CD4-positive, alpha-beta T cell treated with Interleukin-4 for 4 hours (primary cell): ENCODE results near the gene NECAP2.
"Not testable (repeated sequence)": the region's sequence is repeated elsewhere in the genome, so short reads cannot be mapped to it uniquely, and the experiment has no call there.

Source experiments
- DNase-seq: peaks from one replicate; pipeline ENCODE4 v3.0.0-alpha.2; 2020

NECAP2 gene

GRCh38 chr1:16500466-16500865, 59.9 kb downstream of the NECAP2 start:
- DNase-seq, result not testable (repeated sequence)

DNA sequence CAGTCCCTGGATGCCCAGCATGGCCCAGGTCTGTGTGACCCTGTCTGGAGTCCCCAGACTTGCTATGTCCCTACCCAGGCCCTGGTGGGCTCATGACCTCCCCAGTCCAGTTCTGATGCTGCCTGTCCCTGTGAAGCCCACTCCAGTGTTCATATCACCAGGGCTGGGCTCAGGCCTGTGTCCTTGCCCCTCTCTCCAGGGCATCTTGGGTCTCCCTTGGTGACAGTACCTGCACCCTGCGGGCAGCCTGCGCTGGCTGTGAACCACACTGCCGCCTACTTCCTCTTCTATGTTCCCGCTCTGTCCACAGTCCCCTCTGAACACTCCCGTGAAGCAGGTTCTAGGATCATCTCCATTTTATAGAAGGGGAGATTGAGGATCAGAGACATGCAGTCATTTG, 60.5 kb downstream of the NECAP2 start:
- DNase-seq, result not testable (repeated sequence)

DNA sequence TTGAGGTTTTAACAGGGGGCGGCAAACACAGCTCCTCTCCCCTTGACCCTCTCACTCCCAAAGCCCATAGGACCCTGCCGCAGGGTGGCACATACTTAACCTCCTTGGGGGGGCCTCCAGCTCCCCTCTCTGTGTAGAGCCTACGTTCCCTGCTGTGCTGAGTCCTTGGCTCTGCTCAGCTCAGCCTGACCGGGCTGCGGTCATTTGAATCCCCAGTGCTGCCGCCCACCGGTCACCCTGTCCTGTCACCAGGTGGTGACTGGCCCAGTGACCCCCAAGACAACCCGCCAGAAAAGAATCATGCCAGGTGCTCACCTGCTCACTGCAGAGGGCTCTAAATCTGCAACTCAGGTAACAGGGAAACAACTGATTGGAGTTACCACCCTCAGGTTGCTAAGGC, 60.9 kb downstream of the NECAP2 start:
- DNase-seq, result not testable (repeated sequence)

DNA sequence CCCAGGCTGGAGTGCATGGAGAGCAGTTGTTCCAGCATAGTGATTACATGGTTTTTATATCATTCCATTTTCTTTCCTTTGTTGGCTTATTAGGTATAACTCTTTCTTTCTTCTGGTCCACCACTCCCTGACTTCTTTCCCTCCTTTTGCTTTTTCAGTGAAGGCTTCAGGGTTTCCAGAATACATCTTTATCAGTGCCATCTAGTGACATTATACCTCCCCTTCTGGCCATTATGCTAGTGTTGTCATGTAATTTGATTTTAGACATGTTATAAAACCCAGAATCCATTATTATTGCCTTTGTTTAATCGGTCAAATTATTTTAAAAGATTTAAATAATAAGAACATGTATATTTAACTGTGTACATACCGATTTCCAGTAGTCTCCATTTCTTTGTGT, 63.0 kb downstream of the NECAP2 start:
- DNase-seq, result no peak

GRCh38 chr1:16505870-16506269, 65.3 kb downstream of the NECAP2 start:
- not testable (repeated sequence) for DNase-seq

DNA sequence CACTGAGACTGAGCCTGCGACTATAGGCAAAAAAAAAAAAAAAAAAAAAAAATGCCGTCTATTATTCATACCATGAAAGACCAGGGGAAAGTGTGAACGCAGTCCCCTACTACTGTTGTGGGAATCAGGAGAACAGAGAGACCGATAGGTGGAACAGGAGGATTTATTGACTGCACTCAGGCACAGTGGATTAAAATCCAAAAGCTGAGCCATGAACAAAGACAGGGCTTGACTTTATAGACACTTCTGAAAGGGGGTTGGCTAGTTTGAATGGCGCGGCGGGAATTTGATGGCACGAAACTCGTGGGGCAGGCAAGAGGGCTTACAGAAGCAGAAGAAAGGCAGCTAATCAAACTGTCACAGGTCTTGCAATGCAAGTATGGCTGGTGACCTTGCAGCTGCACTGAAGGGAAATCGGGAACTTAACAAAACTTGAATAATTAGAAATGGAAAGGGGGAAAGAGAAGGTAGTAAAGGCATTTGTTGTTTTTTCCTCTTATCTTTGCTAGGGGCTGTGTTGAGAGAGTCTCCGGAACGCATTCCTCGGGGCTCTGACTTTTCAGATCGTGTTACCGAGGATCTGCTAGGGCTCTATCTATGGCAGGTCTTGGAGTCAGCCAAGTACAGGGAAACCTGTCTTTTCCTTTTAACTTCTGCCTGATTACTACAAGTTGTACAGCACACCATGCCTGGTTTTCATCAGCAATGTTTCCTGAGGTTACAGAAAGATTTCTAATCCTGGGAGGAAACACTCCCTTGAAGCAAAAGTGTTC, 66.0 kb downstream of the NECAP2 start:
- not testable (repeated sequence) for DNase-seq

DNA sequence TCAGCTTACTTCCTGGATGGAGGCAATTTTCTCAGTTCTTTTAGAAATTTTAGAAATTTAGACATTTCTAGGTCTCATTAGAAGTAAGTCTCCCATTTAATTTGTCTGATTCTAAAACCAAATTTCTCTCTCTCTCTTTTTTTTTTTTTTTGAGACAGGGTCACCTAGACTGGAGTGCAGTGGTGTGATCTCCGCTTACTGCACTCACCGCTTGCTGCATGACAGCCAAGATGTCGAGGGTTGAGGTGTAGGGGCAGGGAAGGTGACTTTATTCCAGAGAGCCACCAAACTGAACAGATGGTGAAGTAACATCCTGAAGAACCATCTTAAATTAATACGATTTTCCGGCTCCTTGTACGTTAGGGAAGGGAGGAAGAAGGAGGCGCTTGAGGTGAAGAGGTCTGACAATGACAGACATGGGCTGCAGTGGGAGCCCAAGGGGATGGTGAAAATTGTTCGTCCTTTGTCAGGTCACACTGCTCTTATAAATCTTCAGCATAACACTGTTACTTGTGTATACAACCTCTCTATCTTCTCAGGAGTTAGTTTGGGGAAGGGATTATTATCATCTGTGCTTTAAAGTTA, 68.4 kb downstream of the NECAP2 start:
- DNase-seq, result peak; percentile 18
